C4-2B (cell line): ENCODE measurements around the gene ATXN2.
"Not testable (repeated sequence)": the region's sequence is repeated elsewhere in the genome, so short reads cannot be mapped to it uniquely, and the experiment has no call there.

Source experiments
- H3K27ac ChIP-seq: fragments of 450-650 bp; 2 replicates; pipeline ENCODE4 v1.5.1; 2017
- ZFX ChIP-seq: fragments of 450-650 bp; IDR thresholded peaks from 2 replicates; pipeline ENCODE4 v1.6.1; 2017
- TF ChIP-seq, protein P1 (sequence below): fragments of 450-650 bp; conservative IDR thresholded peaks from 2 replicates; pipeline ENCODE4 v1.5.1; 2017; ENCODE audit warnings: mild to moderate bottlenecking

The ATXN2 gene

DNA sequence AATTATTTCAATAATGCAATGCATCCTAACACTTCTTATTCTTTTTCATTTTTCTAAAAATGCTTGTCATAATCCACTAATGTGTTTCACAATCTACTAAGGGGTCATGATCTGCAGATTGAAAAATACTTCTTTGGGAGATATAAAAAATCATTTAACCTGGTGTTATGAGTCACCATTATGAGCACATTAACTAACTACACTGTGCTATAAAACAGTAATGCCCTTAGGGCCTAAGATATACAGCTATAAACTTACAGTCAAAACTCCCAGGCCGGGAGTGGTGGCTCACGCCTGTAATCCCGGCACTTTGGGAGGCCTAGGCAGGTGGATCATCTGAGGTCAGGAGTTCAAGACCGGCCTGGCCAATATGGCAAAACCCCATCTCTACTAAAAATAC lies 14.2 kb downstream of the ATXN2 start:
- no peak overlapping the region for H3K27ac ChIP-seq
- TF ChIP-seq, protein P1, sequence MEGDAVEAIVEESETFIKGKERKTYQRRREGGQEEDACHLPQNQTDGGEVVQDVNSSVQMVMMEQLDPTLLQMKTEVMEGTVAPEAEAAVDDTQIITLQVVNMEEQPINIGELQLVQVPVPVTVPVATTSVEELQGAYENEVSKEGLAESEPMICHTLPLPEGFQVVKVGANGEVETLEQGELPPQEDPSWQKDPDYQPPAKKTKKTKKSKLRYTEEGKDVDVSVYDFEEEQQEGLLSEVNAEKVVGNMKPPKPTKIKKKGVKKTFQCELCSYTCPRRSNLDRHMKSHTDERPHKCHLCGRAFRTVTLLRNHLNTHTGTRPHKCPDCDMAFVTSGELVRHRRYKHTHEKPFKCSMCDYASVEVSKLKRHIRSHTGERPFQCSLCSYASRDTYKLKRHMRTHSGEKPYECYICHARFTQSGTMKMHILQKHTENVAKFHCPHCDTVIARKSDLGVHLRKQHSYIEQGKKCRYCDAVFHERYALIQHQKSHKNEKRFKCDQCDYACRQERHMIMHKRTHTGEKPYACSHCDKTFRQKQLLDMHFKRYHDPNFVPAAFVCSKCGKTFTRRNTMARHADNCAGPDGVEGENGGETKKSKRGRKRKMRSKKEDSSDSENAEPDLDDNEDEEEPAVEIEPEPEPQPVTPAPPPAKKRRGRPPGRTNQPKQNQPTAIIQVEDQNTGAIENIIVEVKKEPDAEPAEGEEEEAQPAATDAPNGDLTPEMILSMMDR, result no peak
- TF ChIP-seq ZFX, result no peak

DNA sequence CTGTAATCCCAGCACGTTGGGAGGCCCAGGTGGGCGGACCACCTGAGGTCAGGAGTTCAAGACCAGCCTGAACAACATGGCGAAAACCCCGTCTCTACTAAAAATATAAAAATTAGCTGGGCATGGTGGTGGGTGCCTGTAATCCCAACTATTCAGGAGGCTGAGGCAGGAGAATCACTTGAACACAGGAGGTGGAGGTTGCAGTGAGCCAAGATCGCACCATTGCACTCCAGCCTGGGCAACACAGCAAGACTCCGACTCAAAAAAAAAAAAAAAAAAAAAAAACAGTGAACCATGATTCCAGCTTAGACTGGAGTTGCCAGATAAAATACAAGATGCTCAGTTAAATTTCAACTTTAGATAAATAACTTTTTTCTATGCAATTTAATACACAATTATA lies 15.6 kb downstream of the ATXN2 start:
- not testable (repeated sequence) for H3K27ac ChIP-seq

DNA sequence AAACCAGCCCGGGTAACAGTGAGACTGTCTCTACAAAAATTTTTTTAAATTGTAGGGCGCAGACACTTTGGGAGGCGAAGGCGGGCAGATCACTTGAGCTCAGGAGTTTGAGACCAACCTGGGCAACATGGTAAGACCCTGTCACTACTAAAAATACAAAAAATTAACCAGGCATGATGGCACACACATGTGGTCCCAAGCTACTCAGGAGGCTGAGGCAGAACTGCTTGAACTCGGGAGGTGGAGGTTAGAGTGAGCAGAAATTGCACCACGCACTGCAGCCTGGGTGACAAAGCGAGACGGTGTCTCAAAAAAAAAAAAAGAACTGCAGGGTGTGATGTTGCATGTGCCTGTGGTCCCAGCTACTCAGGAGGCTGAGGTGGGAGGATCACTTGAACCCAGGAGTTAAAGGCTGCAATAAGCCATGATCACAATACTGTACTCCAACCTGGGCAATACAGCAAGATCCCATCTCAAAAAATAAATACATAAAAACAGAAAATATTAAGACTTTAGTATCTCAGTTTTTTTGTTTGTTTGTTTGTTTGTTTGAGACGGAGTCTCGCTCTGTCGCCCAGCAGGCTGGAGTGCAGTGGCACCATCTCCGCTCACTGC lies 16.9 kb downstream of the ATXN2 start:
- no peak overlapping the region for H3K27ac ChIP-seq
- no peak for TF ChIP-seq ZFX
- TF ChIP-seq, protein P1, result no peak

DNA sequence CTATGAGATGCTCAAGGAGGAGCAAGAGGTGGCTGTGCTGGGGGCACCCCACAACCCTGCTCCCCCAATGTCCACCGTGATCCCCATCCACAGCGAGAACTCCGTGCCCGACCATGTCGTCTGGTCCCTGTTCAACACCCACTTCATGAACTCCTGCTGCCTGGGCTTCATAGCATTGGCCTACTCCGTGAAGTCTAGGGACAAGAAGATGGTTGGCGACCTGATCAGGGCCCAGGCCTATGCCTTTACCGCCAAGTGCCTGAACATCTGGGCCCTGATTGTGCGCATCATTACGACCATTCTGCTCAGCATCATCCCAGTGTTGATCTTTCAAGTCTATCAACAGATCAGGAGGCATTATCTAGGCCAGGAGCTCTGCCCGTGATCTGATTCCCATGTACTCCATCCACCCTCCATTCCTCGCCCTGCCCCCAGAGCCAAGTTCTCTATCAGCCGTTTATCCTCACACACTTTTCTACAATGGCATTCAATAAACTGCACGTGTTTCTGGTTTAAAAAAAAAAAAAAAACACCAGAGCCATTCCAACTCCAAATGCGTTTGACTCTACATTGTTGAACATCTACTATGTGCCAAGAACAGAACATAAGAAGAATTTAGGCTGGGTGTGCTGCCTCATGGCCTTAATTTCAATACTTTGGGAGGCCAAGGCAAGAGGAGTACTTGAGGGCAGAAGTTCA lies 17.5 kb downstream of the ATXN2 start:
- H3K27ac ChIP-seq, result no peak overlapping the region

DNA sequence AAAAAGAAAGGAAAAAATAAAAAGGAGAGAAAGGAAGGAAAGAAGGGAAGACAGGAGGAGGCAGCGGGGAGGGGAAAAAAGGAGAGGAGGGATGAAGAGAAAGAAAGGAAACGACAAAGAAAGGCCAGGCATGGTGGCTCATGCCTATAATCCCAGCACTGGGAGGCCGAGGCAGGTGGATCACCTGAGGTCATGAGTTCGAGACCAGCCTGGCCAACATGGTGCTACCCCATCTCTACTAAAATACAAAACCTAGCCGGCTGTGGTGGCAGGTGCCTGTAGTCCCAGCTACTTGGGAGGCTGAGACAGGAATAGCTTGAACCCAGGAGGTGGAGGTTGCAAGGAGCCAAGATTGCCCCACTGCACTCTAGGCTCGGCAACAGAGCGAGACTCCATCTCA lies 18.4 kb downstream of the ATXN2 start:
- no peak overlapping the region for H3K27ac ChIP-seq
- no peak for TF ChIP-seq ZFX
- TF ChIP-seq, protein P1, result no peak

More for the DNA sequence above, 17.5 kb downstream of the ATXN2 start:
- no peak for TF ChIP-seq ZFX
- TF ChIP-seq, protein P1, result no peak

DNA sequence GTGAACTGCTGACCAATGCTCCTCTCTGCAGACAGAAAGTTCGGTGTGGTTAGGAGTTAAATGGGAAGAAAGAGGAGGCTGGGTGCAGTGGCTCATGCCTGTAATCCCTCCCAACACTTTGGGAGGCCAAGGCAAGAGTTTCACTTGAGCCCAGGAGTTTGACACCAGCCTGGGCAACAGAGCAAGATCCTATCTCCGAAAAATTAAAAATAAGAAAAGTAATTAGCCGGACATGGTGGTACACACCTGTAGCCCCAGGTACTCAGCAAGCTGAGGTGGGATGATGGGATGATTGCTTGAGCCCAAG lies 19.0 kb downstream of the ATXN2 start:
- no peak for TF ChIP-seq ZFX
- TF ChIP-seq, protein P1, result no peak
- no peak overlapping the region for H3K27ac ChIP-seq

DNA sequence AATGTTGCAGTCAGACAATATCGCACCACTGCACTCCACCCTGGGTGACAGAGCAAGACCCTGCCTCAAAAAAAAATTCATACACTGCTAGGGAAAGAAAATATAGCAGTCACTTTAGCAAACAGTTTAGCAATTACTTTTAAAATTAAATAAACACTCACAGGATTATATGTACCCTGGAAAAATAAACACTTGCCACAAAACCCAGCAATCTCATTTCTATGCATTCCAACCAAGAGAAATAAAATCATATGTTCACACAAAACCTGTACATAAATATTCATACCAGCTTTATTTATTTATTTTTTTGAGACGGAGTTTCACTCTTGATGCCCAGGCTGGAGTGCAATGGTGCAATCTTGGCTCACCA lies 20.2 kb downstream of the ATXN2 start:
- no peak for TF ChIP-seq ZFX
- TF ChIP-seq, protein P1, result no peak
- no peak overlapping the region for H3K27ac ChIP-seq
